Measurements from ENCODE around the gene GPR27. TPM values are rescaled to one million over a fixed set of nuclear protein-coding genes. Genes with fewer than 3 reads are reported as not detected.

GPR27 gene
- total RNA-seq, 1 donor from 2014 or later = 7.1 TPM

DNA sequence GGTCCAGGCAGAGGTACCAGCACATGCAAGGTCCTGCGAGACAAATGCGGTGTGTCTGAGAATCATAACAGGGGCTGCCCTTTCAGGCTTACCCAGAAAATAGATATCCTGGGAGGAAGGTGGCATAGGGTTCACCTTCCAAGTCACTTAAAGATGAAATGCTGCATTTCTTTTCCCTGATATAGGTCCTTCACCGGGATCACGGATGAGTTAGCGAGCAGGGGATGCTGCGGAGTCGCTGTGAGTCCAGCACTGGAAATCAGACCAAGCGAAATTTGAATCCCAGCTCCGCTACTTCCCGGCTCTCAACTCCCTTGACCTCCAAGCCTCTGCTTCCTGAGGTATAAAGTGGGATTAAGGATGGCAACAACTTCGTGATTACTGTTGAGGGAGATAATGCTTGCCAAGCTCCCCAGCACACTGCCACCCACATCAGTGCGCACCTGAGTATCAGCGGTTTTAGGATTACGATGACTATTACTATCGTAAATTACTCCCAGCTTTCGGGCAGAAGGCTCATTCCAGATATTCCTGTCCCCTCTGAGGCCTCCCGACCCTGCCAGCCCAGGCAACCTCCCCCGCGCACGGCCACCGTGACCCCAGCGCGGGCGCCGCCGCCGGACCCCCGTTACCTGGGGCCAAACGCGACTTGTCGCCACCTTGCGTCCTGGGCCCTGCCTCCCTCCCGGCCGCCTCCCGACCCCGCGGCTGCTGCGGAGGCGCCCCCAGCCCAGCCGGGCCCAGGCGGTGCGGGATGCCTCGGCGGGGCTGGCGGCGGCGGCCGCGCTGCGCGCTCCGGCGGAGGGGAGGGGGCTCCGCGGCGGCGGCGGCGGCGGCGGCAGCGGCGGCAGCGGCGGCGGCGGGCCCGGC is 589 bp upstream of the GPR27 start:
- Mint-ChIP-seq H3K9me3 (no peaks in the 10 kb centered on the region), H3K4me1 (ENCODE audit: unreplicated experiment) (peaks cover 9% of the 10 kb centered on the region), H3K4me3 (peak overlapping the region; percentile 87), H3K36me3 (peaks cover 4% of the 10 kb centered on the region), H3K27ac (peak overlapping the region; percentile 15), H3K27me3 (peaks cover 65% of the 10 kb centered on the region)
- TF ChIP-seq, protein P1, sequence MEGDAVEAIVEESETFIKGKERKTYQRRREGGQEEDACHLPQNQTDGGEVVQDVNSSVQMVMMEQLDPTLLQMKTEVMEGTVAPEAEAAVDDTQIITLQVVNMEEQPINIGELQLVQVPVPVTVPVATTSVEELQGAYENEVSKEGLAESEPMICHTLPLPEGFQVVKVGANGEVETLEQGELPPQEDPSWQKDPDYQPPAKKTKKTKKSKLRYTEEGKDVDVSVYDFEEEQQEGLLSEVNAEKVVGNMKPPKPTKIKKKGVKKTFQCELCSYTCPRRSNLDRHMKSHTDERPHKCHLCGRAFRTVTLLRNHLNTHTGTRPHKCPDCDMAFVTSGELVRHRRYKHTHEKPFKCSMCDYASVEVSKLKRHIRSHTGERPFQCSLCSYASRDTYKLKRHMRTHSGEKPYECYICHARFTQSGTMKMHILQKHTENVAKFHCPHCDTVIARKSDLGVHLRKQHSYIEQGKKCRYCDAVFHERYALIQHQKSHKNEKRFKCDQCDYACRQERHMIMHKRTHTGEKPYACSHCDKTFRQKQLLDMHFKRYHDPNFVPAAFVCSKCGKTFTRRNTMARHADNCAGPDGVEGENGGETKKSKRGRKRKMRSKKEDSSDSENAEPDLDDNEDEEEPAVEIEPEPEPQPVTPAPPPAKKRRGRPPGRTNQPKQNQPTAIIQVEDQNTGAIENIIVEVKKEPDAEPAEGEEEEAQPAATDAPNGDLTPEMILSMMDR (conservative IDR thresholded peaks at IDR 0.05) = no peak
- no peak for DNase-seq (ENCODE audit: extremely low spot score, unreplicated experiment)

DNA sequence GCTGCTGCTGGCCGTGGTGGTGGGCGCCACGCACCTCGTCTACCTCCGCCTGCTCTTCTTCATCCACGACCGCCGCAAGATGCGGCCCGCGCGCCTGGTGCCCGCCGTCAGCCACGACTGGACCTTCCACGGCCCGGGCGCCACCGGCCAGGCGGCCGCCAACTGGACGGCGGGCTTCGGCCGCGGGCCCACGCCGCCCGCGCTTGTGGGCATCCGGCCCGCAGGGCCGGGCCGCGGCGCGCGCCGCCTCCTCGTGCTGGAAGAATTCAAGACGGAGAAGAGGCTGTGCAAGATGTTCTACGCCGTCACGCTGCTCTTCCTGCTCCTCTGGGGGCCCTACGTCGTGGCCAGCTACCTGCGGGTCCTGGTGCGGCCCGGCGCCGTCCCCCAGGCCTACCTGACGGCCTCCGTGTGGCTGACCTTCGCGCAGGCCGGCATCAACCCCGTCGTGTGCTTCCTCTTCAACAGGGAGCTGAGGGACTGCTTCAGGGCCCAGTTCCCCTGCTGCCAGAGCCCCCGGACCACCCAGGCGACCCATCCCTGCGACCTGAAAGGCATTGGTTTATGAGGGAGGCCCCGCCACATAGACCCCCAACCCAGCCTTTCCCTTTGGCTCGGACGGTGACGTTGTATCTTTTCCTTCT is 1.1 kb downstream of the GPR27 start:
- peak overlapping the region; percentile 87 for H3K4me3 Mint-ChIP-seq
- H3K27me3 Mint-ChIP-seq = peaks cover 71% of the 10 kb centered on the region
- TF ChIP-seq, protein P1 (conservative IDR thresholded peaks at IDR 0.05) = no peak
- no peak for DNase-seq (ENCODE audit: extremely low spot score, unreplicated experiment)
- peaks cover 4% of the 10 kb centered on the region for H3K36me3 Mint-ChIP-seq
- peak overlapping the region; percentile 84 for H3K27ac Mint-ChIP-seq
- H3K4me1 Mint-ChIP-seq (ENCODE audit: unreplicated experiment) = peaks cover 9% of the 10 kb centered on the region
- H3K9me3 Mint-ChIP-seq = no peaks in the 10 kb centered on the region

DNA sequence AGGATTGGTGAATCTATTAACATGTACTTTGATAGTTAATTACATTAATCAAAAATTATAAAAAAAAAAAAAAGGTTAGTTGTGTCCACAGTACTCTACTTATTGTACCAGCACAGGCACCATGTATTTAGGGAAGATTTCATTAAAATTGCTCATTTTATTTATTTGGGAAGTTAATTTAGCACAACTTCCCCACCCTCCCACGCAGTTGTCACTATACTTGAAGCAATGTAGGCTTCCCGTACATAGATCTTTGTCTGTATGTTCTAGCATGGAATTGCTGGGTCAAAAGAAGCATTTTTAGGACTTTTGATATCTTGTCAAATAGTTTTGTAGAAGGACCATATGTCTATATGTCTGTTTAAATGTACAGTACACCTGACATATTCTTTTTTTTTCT is 4.4 kb downstream of the GPR27 start:
- Mint-ChIP-seq H3K36me3 (peaks cover 4% of the 10 kb centered on the region), H3K27ac (no peak overlapping the region), H3K9me3 (no peaks in the 10 kb centered on the region), H3K27me3 (peaks cover 69% of the 10 kb centered on the region), H3K4me1 (ENCODE audit: unreplicated experiment) (peaks cover 9% of the 10 kb centered on the region), H3K4me3 (no peak overlapping the region)
- no peak for DNase-seq (ENCODE audit: extremely low spot score, unreplicated experiment)
- TF ChIP-seq, protein P1 (conservative IDR thresholded peaks at IDR 0.05) = no peak

DNA sequence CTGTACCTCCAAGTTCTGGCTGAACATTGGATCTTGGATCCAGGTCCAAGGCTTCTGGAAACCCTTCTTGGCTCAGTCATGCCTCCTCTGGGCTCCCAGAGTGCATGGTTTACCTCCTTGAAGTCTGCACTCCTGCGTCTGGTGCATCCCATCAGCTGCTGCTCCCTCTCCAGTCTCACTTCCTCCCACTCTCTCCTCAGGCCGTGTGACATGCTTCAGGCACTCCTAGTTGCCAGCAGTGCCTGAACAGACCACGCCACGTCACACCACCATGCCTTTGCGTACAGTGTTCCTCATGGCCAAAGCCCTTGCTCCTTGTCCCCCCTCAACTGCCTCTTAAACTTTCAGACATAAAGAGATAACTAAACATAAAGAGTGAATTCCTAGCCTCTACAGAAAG is 5.7 kb downstream of the GPR27 start:
- Mint-ChIP-seq H3K27me3 (peaks cover 74% of the 10 kb centered on the region), H3K36me3 (peaks cover 4% of the 10 kb centered on the region), H3K27ac (no peak overlapping the region), H3K9me3 (no peaks in the 10 kb centered on the region), H3K4me3 (no peak overlapping the region), H3K4me1 (ENCODE audit: unreplicated experiment) (peaks cover 9% of the 10 kb centered on the region)
- no peak for DNase-seq (ENCODE audit: extremely low spot score, unreplicated experiment)
- TF ChIP-seq, protein P1 (conservative IDR thresholded peaks at IDR 0.05) = no peak

DNA sequence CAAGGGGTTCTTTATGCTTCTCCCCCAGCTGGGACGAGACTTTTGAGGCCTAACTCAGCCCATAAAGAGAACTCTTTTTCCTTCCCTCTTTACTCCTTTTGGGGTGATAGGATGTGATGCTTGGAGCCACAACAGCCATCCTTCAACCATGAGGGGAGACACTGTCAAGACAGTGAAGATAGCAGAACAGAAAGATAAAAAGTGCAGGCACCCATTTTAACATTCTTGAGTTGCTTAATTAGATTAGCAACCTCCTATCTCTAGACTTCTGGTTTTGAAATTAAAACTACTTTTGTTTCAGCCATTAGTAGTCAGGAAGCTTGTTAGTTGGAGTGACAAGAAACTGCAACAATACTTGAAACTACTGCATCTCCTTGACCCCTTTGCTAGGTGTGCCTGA is 6.5 kb downstream of the GPR27 start:
- TF ChIP-seq, protein P1 (conservative IDR thresholded peaks at IDR 0.05) = no peak
- H3K36me3 Mint-ChIP-seq = peaks cover 3% of the 10 kb centered on the region
- no peak for DNase-seq (ENCODE audit: extremely low spot score, unreplicated experiment)
- H3K27ac Mint-ChIP-seq = no peak overlapping the region
- no peaks in the 10 kb centered on the region for H3K9me3 Mint-ChIP-seq
- H3K4me3 Mint-ChIP-seq = no peak overlapping the region
- peaks cover 8% of the 10 kb centered on the region for H3K4me1 Mint-ChIP-seq (ENCODE audit: unreplicated experiment)
- peaks cover 70% of the 10 kb centered on the region for H3K27me3 Mint-ChIP-seq
